ENCODE measurements around the gene ATP13A3. TPM values are rescaled to one million over a fixed set of nuclear protein-coding genes. Genes with fewer than 3 reads are reported as not detected.

ATP13A3 gene
- total and polyA plus RNA-seq, 2 of the 4 experiments (the other 2 are of a cell fraction) = 48.1 to 154 TPM

GRCh38 chr3:194382892-194383223 is 103.9 kb downstream of the ATP13A3 start:
- POLR2A ChIA-PET (ENCODE audit: unreplicated experiment) = no interaction called here
- Histone ChIP-seq H3K9ac (ENCODE audit: low read depth, low read length) (no peak overlapping the region), H3K79me1 (ENCODE audit: low read depth in 1 of 2, low read length in 2 of 2) (no peaks in the 10 kb centered on the region), H3K27ac (ENCODE audit: insufficient read depth, low read length) (no peak overlapping the region), H3K9me1 (ENCODE audit: insufficient read depth, low read length) (no peaks in the 10 kb centered on the region), H2AFZ (replicated peaks; ENCODE audit: low read length, poor library complexity) (no peak overlapping the region), H3K4me1 (ENCODE audit: control insufficient read depth, insufficient read depth, low read length) (no peaks in the 10 kb centered on the region), H2AK5ac (ENCODE audit: low read depth, low read length) (no peak overlapping the region), H2BK5ac (ENCODE audit: low read depth, low read length, poor library complexity, severe bottlenecking) (no peak overlapping the region), H4K20me1 (ENCODE audit: insufficient read depth, low read length) (no peaks in the 10 kb centered on the region), H2BK120ac (ENCODE audit: low read depth, low read length) (no peak overlapping the region), H3K27me3 (ENCODE audit: control insufficient read depth, insufficient read depth, low read length) (peaks cover 44% of the 10 kb centered on the region), H2BK20ac (ENCODE audit: low read depth, low read length) (no peak overlapping the region), H3K4me2 (ENCODE audit: low read depth, low read length) (no peak overlapping the region), H3K36me3 (ENCODE audit: control insufficient read depth, insufficient read depth, low read length) (no peaks in the 10 kb centered on the region), H3K18ac (ENCODE audit: low read depth, low read length) (no peak overlapping the region), H2BK15ac (ENCODE audit: low read depth, low read length) (no peak overlapping the region), H3K23ac (ENCODE audit: low read depth, low read length) (no peak overlapping the region), H4K8ac (ENCODE audit: low read depth in 2 of 2, low read length in 2 of 2) (no peak overlapping the region), H3K56ac (ENCODE audit: extremely low read depth, insufficient read depth, low read length) (no peak overlapping the region), H3K9me3 (ENCODE audit: control insufficient read depth, insufficient read depth, low read length) (no peaks in the 10 kb centered on the region), H2AK9ac (replicated peaks; ENCODE audit: low read depth, low read length, poor library complexity) (no peak overlapping the region), H3K14ac (replicated peaks; ENCODE audit: low read depth, low read length) (no peak overlapping the region), H3K4me3 (ENCODE audit: insufficient read depth, low read depth, low read length) (no peak overlapping the region), H3K4ac (ENCODE audit: low read depth, low read length) (no peak overlapping the region), H4K5ac (ENCODE audit: low read depth, low read length) (no peak overlapping the region), H4K91ac (ENCODE audit: insufficient read depth, low read depth, low read length) (no peak overlapping the region)
- WGBS, 2 experiments (ENCODE audit: extremely low coverage in 2 of 2, insufficient read length in 1 of 2) = 75% methylated on average over 2 of the region's 9 CpGs; no CpG with 5 or more reads in 1 of the 2 experiments
- in situ Hi-C loops (cut with MboI; ENCODE audit: low sequenced_read_pairs) = no loop called here
- dilution Hi-C loops (cut with HindIII; ENCODE audit: low sequenced_read_pairs, unreplicated experiment) = no loop called here
- no peak for DNase-seq
- ATAC-seq (ENCODE audit: low read depth) = no peak
- BruUV-seq (replicated peaks) = no TSS peak
- CTCF ChIA-PET = no interaction called here
- no peak for TF ChIP-seq ELK1 (IDR thresholded peaks at IDR 0.05; ENCODE audit: borderline replicate concordance, low read depth, low read length)
- no peak for TF ChIP-seq USF2 (IDR thresholded peaks at IDR 0.05; ENCODE audit: low read depth, low read length)
- TF ChIP-seq MXI1 (IDR thresholded peaks at IDR 0.05; ENCODE audit: borderline replicate concordance, low read depth, low read length) = no peak
- intact Hi-C loops (cut with micrococcal nuclease) = no loop called here

Data from IMR-90 (cell line).